ENCODE data around the gene AIPL1. TPM values are rescaled to one million over a fixed set of nuclear protein-coding genes. Genes with fewer than 3 reads are reported as not detected.

AIPL1 gene
- total and polyA plus RNA-seq, 2 experiments from 2014 or later = not detected

DNA sequence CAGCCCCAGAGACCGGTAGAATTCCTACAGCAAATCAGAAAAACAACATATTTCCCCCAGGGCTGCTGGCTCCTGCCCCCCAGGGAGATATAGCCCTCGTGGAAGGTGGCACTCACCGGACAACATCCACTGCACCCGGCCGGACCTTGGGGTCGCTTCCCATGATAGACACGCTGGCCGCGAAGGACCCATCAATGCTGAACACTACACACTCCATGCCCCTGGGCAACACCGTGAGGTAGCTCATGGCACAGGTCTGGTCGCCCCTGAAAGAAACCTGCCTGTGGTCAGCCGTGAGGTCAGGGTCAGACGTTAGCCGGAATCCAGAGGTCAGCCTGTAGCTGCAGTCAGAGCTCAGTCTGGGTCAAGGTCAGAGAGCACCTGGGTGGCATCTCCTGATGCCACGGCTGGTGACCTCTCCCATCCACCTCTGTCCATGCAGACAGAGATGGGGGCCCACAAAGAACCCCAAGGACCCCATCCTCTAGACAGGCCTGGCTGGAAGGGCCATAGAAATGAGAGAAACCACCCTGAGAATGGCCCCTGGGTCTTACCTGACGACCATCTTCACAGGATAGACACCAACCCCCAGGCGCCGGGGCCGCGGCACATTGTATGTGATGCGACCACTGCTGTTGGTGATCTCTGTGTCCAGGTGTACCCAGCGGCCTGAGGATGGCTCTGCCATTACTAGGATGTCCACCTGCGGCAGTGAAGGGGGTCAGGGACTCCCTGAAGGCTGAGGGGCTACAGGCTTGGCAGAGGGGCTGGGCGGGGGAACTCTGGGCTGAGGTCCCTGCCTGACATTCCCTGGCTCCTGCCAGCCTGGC, 28.9 kb upstream of the AIPL1 start:
- Histone ChIP-seq H3K9me3 (ENCODE audit: low read depth) (no peaks in the 10 kb centered on the region), H3K4me3 (no peak overlapping the region), H3K27ac (no peak overlapping the region), H3K4me2 (no peak overlapping the region), H4K20me1 (ENCODE audit: insufficient read depth, poor library complexity, severe bottlenecking) (no peaks in the 10 kb centered on the region), H3K9me2 (replicated peaks; ENCODE audit: insufficient read depth) (no peaks in the 10 kb centered on the region), H3K36me3 (replicated peaks; ENCODE audit: insufficient read depth, low read depth) (no peaks in the 10 kb centered on the region), H2AFZ (no peak overlapping the region), H3K4me1 (ENCODE audit: insufficient read depth) (no peaks in the 10 kb centered on the region), H3K27me3 (no peaks in the 10 kb centered on the region), H3K79me2 (no peaks in the 10 kb centered on the region)
- DNase-seq (ENCODE audit: low spot score) = no peak
- TF ChIP-seq EZH2 (IDR thresholded peaks at IDR 0.05; ENCODE audit: borderline replicate concordance) = no peak
- TF ChIP-seq, protein P1, sequence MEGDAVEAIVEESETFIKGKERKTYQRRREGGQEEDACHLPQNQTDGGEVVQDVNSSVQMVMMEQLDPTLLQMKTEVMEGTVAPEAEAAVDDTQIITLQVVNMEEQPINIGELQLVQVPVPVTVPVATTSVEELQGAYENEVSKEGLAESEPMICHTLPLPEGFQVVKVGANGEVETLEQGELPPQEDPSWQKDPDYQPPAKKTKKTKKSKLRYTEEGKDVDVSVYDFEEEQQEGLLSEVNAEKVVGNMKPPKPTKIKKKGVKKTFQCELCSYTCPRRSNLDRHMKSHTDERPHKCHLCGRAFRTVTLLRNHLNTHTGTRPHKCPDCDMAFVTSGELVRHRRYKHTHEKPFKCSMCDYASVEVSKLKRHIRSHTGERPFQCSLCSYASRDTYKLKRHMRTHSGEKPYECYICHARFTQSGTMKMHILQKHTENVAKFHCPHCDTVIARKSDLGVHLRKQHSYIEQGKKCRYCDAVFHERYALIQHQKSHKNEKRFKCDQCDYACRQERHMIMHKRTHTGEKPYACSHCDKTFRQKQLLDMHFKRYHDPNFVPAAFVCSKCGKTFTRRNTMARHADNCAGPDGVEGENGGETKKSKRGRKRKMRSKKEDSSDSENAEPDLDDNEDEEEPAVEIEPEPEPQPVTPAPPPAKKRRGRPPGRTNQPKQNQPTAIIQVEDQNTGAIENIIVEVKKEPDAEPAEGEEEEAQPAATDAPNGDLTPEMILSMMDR (IDR thresholded peaks at IDR 0.05; ENCODE audit: poor library complexity) = no peak
- TF ChIP-seq EZH2phosphoT487 (IDR thresholded peaks at IDR 0.05; ENCODE audit: low read depth, severe bottlenecking, unreplicated experiment) = no peak
- 94% methylated on average over 23 of the region's 24 CpGs for WGBS (ENCODE audit: low lambda C conversion rate, missing lambda C conversion rate)

- Histone ChIP-seq H3K4me2 (no peak overlapping the region), H3K9me3 (ENCODE audit: low read depth) (no peaks in the 10 kb centered on the region), H3K36me3 (replicated peaks; ENCODE audit: insufficient read depth, low read depth) (no peaks in the 10 kb centered on the region), H4K20me1 (ENCODE audit: insufficient read depth, poor library complexity, severe bottlenecking) (no peaks in the 10 kb centered on the region), H3K4me1 (ENCODE audit: insufficient read depth) (peaks cover under 1% of the 10 kb centered on the region), H3K27me3 (no peaks in the 10 kb centered on the region), H3K9me2 (replicated peaks; ENCODE audit: insufficient read depth) (no peaks in the 10 kb centered on the region), H3K27ac (no peak overlapping the region), H3K79me2 (no peaks in the 10 kb centered on the region), H3K4me3 (no peak overlapping the region), H2AFZ (no peak overlapping the region)
- 91% methylated on average over 2 of the region's 2 CpGs for WGBS (ENCODE audit: low lambda C conversion rate, missing lambda C conversion rate)
- DNase-seq (ENCODE audit: low spot score) = no peak
- TF ChIP-seq, protein P1 (IDR thresholded peaks at IDR 0.05; ENCODE audit: poor library complexity) = no peak
Measured at GRCh38 chr17:6462692-6463091, 27.8 kb upstream of the AIPL1 start.

GRCh38 chr17:6461792-6462524, 27.0 kb upstream of the AIPL1 start:
- Histone ChIP-seq H3K9me2 (replicated peaks; ENCODE audit: insufficient read depth) (no peaks in the 10 kb centered on the region), H3K9me3 (ENCODE audit: low read depth) (no peaks in the 10 kb centered on the region), H3K36me3 (replicated peaks; ENCODE audit: insufficient read depth, low read depth) (no peaks in the 10 kb centered on the region), H3K27ac (no peak overlapping the region), H4K20me1 (ENCODE audit: insufficient read depth, poor library complexity, severe bottlenecking) (no peaks in the 10 kb centered on the region), H3K4me3 (no peak overlapping the region), H3K79me2 (no peaks in the 10 kb centered on the region), H3K4me2 (no peak overlapping the region), H3K4me1 (ENCODE audit: insufficient read depth) (peaks cover 8% of the 10 kb centered on the region), H2AFZ (no peak overlapping the region), H3K27me3 (no peaks in the 10 kb centered on the region)
- 68% methylated on average over 10 of the region's 10 CpGs for WGBS (ENCODE audit: low lambda C conversion rate, missing lambda C conversion rate)
- no peak for DNase-seq (ENCODE audit: low spot score)
- TF ChIP-seq EZH2 (IDR thresholded peaks at IDR 0.05; ENCODE audit: borderline replicate concordance) (no peak), EZH2phosphoT487 (IDR thresholded peaks at IDR 0.05; ENCODE audit: low read depth, severe bottlenecking, unreplicated experiment) (no peak)
- TF ChIP-seq, protein P1 (IDR thresholded peaks at IDR 0.05; ENCODE audit: poor library complexity) = no peak
